Activated CD4-positive, CD25-positive, alpha-beta regulatory T cell treated with anti-CD3 and anti-CD28 coated beads, Interleukin-2, amount 50 U/mL, for 24 hours (primary cell): Measurements from ENCODE around the gene AGPS.
"Not testable (repeated sequence)": the region's sequence is repeated elsewhere in the genome, so short reads cannot be mapped to it uniquely, and the experiment has no call there.

Experiments used
- ATAC-seq, 2 donors: fragments of 150-1000 bp; cut with Tn5 transposase; one replicate each; pipeline ENCODE4 v1.10.0; 2021; ENCODE audit warnings: mild to moderate bottlenecking in 1 of 2, moderate library complexity in 1 of 2

The AGPS gene

GRCh38 chr2:177532567-177532966 is 140.0 kb downstream of the AGPS start:
- no peak for ATAC-seq

- ATAC-seq = no peak
Observed at GRCh38 chr2:177533253-177533652, 140.7 kb downstream of the AGPS start.

- ATAC-seq = no peak
Observed at GRCh38 chr2:177535000-177535399, 142.4 kb downstream of the AGPS start.

GRCh38 chr2:177535958-177536504 is 143.5 kb downstream of the AGPS start:
- no peak for ATAC-seq

- no peak for ATAC-seq
Observed at GRCh38 chr2:177537213-177537612, 144.6 kb downstream of the AGPS start.

GRCh38 chr2:177537636-177538035 is 145.1 kb downstream of the AGPS start:
- ATAC-seq = no peak

GRCh38 chr2:177538323-177538722 is 145.8 kb downstream of the AGPS start:
- ATAC-seq = no peak

- ATAC-seq = no peak
Observed at GRCh38 chr2:177540283-177540682, 147.7 kb downstream of the AGPS start.

- ATAC-seq = no peak
Observed at GRCh38 chr2:177541258-177541991, 148.9 kb downstream of the AGPS start.

- no peak for ATAC-seq
Observed at GRCh38 chr2:177542396-177542795, 149.8 kb downstream of the AGPS start.

GRCh38 chr2:177543007-177543760 is 150.6 kb downstream of the AGPS start:
- ATAC-seq = no peak

GRCh38 chr2:177545143-177545542 is 152.6 kb downstream of the AGPS start:
- no peak for ATAC-seq

GRCh38 chr2:177545981-177546585 is 153.5 kb downstream of the AGPS start:
- ATAC-seq = no peak

- no peak for ATAC-seq
Observed at GRCh38 chr2:177547122-177547521, 154.5 kb downstream of the AGPS start.

GRCh38 chr2:177547772-177548171 is 155.2 kb downstream of the AGPS start:
- ATAC-seq = no peak

- no peak for ATAC-seq
Observed at GRCh38 chr2:177548636-177549035, 156.1 kb downstream of the AGPS start.

- ATAC-seq = no peak
Observed at GRCh38 chr2:177549171-177549570, 156.6 kb downstream of the AGPS start.

- ATAC-seq = no peak
Observed at GRCh38 chr2:177550264-177551200, 158.0 kb downstream of the AGPS start.

GRCh38 chr2:177551360-177551759 is 158.8 kb downstream of the AGPS start:
- not testable (repeated sequence) for ATAC-seq

- ATAC-seq = no peak
Observed at GRCh38 chr2:177551989-177552421, 159.4 kb downstream of the AGPS start.

- peak; percentile 97 for ATAC-seq
Observed at GRCh38 chr2:177552422-177553175, 160.0 kb downstream of the AGPS start.
